Measurements from ENCODE around the gene RNF186. TPM values are rescaled to one million over a fixed set of nuclear protein-coding genes. Genes with fewer than 3 reads are reported as not detected.

The RNF186 gene, protein sequence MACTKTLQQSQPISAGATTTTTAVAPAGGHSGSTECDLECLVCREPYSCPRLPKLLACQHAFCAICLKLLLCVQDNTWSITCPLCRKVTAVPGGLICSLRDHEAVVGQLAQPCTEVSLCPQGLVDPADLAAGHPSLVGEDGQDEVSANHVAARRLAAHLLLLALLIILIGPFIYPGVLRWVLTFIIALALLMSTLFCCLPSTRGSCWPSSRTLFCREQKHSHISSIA
- not detected for total RNA-seq

DNA sequence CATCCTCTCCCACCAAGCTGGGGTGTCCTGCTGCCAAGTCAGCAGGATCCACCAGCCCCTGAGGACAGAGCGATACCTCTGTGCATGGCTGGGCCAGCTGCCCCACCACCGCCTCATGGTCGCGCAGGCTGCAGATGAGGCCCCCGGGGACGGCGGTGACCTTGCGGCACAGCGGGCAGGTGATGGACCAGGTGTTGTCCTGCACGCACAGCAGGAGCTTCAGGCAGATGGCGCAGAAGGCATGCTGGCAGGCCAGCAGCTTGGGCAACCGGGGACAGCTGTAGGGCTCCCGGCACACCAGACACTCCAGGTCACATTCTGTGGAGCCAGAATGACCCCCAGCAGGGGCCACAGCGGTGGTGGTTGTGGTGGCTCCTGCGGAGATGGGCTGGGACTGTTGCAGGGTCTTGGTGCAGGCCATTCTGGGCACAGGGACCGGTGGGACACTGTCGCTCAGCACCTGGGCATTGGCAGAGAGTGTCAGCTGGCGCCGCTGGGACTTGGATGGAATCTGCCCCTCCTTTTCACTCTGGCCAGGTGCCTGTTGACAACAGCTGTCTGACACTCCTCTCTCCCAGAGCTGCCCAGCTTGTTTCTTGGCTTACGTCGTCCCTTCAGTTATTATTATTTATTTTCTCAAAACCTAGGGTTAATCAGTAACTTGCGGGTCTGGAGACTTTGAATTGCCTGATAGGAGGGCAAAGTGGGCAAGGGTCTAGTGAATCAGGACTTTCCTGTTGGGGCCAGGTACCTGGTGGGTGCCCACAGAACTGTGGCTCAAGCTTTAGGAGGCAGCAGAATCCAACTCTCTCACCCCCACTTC lies at the start of gene RNF186:
RNF186 (minus strand) TSS at position 603 of the 823 bp plus-strand sequence; CDS start at position 421, 182 bp downstream.
- DNase-seq (ENCODE audit: extremely low spot score in 2 of 2): no peak
- Histone ChIP-seq H3K27ac (no peak within 1 kb of the TSS), H3K4me3 (no peak within 1 kb of the TSS), H3K4me1 (no peaks in the 10 kb centered on the region), H3K36me3 (no peaks in the 10 kb centered on the region), H3K27me3 (no peaks in the 10 kb centered on the region), H3K9me3 (no peaks in the 10 kb centered on the region)
- TF ChIP-seq POLR2A (IDR thresholded peaks at IDR 0.05) (no peak), POLR2AphosphoS5 (IDR thresholded peaks at IDR 0.05; ENCODE audit: insufficient read depth in 1 of 2, low read depth in 1 of 2) (no peak), CTCF (IDR thresholded peaks at IDR 0.05) (no peak)
- intact Hi-C loops (cut with DNase I): no loop called here

GRCh38 chr1:19864570-19865160 lies 49.6 kb upstream of the RNF186 start:
- Histone ChIP-seq H3K4me3 (no peak overlapping the region), H3K27me3 (no peaks in the 10 kb centered on the region), H3K4me1 (no peaks in the 10 kb centered on the region), H3K9me3 (no peaks in the 10 kb centered on the region), H3K36me3 (no peaks in the 10 kb centered on the region), H3K27ac (no peak overlapping the region)
- intact Hi-C loops (cut with DNase I): no loop called here
- DNase-seq (ENCODE audit: extremely low spot score in 2 of 2): no peak
- TF ChIP-seq POLR2A (IDR thresholded peaks at IDR 0.05) (no peak), CTCF (IDR thresholded peaks at IDR 0.05) (no peak), POLR2AphosphoS5 (IDR thresholded peaks at IDR 0.05; ENCODE audit: insufficient read depth in 1 of 2, low read depth in 1 of 2) (no peak)

DNA sequence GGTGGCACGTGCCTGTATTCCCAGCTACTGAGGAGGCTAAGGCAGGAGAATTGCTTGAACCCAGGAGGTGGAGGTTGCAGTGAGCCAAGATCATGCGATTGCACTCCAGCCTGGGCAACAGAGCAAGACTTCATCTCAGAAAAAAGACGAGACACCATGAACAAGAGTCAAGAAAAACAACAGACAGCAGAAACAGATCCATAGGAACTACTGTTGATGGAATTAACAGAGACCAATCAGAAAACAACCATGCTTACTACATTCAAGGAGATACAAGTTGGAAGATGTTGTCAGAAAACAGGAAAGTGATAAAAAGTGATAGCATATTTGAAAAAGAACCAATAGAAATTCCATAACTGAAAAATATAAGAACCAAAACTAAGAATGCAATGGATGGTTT lies 47.9 kb upstream of the RNF186 start:
- no peak overlapping the region for H3K27ac ChIP-seq
- no peaks in the 10 kb centered on the region for H3K9me3 ChIP-seq
- no peaks in the 10 kb centered on the region for H3K4me1 ChIP-seq
- no peak for DNase-seq (ENCODE audit: extremely low spot score in 2 of 2)
- no peak overlapping the region for H3K4me3 ChIP-seq
- no peaks in the 10 kb centered on the region for H3K27me3 ChIP-seq
- intact Hi-C loops (cut with DNase I): no loop called here
- H3K36me3 ChIP-seq: no peaks in the 10 kb centered on the region
- no peak for TF ChIP-seq CTCF (IDR thresholded peaks at IDR 0.05)
- no peak for TF ChIP-seq POLR2AphosphoS5 (IDR thresholded peaks at IDR 0.05; ENCODE audit: insufficient read depth in 1 of 2, low read depth in 1 of 2)
- no peak for TF ChIP-seq POLR2A (IDR thresholded peaks at IDR 0.05)

DNA sequence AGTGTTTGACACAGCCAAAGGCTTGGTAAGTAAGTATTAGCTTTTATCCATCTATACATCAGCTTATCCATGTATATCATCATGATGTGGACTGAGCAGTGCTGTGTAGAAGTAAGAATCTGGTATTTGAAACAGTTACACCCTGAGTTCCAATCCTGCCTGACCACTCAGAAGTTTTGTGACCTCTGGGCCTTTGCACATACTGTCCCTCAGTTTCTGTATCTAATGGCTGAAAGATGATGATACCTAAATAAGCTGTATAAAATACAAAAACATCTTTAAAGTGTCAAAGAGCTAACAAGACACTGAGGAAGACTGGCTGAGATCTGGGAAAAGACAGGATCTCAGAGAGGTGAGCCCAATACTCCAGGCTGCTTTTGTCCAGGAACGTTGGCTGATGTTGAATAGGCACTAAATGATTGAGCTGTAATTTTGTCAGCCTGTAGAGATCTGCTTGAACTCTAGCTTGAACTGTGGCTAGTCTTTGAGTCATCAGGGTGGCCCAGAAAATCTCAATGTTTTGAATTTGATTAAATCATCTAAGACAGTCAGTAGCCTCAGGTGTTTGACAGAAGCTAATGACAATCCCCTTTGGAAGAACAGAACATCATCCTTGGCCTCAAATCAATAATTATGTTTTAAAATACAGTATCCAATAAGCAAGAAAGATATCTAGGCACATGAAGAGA lies 46.9 kb upstream of the RNF186 start:
- no peaks in the 10 kb centered on the region for H3K36me3 ChIP-seq
- H3K27me3 ChIP-seq: no peaks in the 10 kb centered on the region
- no peak overlapping the region for H3K4me3 ChIP-seq
- H3K4me1 ChIP-seq: no peaks in the 10 kb centered on the region
- TF ChIP-seq POLR2AphosphoS5 (IDR thresholded peaks at IDR 0.05; ENCODE audit: insufficient read depth in 1 of 2, low read depth in 1 of 2) (no peak), CTCF (IDR thresholded peaks at IDR 0.05) (no peak), POLR2A (IDR thresholded peaks at IDR 0.05) (no peak)
- DNase-seq (ENCODE audit: extremely low spot score in 2 of 2): no peak
- intact Hi-C loops (cut with DNase I): no loop called here
- no peaks in the 10 kb centered on the region for H3K9me3 ChIP-seq
- no peak overlapping the region for H3K27ac ChIP-seq

All from vagina (tissue), 2 donors.